GM21529 (cell line): ENCODE results near the gene NEURL4.
A peak's percentile ranks its signal among the peaks of the same experiment; 100 is the strongest.

ENCODE experiments used
- ATAC-seq: cut with Tn5 transposase; IDR thresholded peaks from one replicate; pipeline ENCODE4 v1.9.1; 2021; ENCODE audit not compliant: unreplicated experiment

NEURL4 gene

DNA sequence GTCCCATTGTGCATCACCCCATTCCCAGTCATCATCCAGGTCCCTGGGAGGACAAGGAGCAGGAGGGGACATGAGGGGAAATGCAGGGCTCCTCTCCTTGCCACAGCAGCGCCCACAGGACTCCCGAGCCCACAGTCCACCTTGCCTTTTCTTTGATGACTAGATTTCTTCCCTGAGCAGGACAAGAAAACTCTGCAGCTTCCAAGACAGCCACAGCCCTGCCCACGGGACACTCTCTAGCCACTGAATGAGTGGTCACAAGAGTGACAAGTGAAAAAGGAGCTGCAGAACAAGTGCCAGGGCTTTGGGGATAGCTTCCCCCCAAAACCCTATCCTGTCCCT is 4.7 kb downstream of the NEURL4 start:
- ATAC-seq: no peak

DNA sequence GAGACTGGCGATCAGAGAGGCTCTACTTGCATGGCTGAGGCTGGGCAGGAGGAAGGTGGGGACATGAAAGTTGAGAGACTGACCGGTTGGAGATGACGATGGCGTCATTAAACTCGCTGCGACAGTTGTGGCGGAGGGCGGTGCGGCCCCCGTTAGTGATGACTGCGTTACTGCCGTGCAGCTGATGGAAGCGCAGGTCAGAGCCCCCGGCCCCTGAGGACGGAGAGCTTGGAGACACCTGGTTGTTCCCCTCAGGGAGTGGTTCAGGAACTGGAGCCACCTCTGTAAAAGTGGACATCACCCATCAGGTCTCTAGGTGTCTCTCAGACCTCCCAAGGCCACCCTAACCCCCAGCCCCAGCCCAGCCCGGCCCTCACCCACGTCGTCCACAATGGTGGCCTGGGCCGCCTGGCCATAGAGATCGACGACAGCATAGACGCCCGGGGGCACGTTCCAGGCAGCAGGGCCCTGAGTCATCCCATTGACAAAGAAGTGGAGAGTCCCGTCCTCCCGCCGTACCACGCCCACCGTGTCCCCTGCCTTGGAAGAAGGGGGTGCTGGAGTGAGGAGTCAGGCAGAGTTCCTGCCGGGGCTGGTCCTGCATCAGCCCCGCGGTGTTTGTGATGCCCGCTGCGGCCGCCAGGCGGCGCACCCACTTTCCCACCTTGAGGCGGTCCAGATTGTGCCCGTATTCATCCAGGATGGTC is 5.3 kb downstream of the NEURL4 start:
- no peak for ATAC-seq

DNA sequence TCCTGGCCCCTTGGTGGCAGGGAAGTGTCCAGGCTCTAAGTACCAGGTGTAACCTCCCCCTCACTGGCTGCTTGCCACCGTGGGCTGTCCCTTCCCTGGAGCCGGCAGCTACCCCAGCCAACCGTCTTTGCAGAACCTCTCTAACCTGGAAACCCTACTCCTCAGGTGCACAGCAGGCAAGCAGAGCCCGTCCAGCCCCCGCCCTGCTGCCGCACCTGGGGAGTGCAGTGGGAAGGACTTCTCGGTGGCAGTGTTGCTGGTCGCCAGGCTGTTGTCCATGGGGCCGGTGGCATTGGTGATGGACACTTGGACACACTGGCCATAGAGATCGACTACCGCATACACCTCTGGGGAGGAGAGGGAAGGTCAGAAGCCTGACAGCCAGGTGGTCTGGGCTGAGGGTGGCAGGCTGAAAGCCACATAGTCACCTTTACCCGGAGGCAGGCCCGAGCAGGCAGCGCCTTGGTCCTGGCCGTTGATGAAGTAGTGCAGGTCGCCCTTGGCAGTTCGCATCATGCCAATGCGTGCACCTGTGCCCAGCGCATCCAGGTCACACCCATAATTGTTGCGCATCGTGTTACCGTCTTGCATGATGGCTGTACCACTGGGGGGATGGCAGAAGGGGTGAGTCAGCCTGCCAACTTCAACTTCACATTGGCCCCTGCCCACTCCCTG is 6.5 kb downstream of the NEURL4 start:
- ATAC-seq: no peak

DNA sequence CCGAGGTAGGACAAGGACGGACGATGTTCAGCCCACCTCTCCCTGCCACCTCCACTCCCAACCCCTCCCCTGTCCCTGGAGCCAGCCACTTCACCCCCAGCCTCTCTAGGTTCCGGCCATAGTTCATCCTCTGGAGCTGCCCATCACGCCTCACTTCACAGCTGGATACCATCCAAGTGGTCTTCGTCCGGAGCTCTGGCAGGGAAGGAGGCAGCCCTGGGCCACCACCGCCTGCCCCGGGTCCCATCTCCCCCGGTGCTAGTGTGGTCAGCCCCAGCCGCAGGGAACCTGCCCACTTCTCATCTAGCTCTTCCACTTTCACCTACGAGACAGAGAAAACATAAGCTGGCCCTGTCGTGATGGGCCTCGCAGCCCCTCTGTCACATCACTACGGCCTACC is 7.7 kb downstream of the NEURL4 start:
- no peak for ATAC-seq

- no peak for ATAC-seq
These were observed 10.8 kb downstream of the NEURL4 start for GRCh38 chr17:7318121-7318860.

DNA sequence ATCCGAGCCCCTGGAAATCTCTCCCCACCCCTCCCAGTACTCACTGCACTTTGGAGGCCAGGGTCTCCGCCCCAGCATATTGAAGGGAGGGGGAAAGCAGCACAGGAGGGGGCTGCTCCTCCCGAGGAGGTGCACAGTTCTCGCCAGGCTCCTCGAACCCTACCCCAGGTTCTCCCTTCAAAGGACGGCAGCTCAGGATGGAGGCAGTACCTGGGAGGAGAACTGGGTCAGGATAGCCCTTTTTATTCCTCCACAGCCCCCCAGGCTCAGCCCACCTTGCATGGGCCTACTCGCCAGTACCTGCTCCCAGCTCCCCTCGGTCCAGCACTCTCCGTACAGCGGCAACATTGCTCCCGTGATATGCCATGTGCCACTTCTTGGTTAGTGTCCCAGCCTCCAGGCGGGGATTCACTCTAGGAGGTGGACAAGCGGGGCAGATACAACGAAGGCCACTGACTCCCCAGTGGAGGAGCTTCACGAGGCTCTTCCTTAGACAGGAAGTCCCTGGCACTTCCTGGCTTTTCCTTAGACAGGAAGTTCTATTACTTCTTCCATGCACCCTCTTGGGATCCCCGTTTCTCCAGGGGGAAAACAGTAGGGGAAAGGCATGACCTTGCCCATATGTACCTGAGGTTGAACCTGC is 11.9 kb downstream of the NEURL4 start:
- ATAC-seq: no peak

- ATAC-seq: no peak
These were observed 13.4 kb downstream of the NEURL4 start for GRCh38 chr17:7315570-7316235.

- peak; percentile 63 for ATAC-seq
These were observed 14.2 kb downstream of the NEURL4 start, which contains the start of gene GPS2 for GRCh38 chr17:7314719-7315569. TSS of gene GPS2 (minus strand) at chr17:7315360. CDS start at chr17:7315052, 308 bp downstream.

GRCh38 chr17:7313890-7314718 is 15.0 kb downstream of the NEURL4 start:
- ATAC-seq: no peak

- ATAC-seq: no peak
These were observed 15.8 kb downstream of the NEURL4 start for GRCh38 chr17:7313088-7313889.

DNA sequence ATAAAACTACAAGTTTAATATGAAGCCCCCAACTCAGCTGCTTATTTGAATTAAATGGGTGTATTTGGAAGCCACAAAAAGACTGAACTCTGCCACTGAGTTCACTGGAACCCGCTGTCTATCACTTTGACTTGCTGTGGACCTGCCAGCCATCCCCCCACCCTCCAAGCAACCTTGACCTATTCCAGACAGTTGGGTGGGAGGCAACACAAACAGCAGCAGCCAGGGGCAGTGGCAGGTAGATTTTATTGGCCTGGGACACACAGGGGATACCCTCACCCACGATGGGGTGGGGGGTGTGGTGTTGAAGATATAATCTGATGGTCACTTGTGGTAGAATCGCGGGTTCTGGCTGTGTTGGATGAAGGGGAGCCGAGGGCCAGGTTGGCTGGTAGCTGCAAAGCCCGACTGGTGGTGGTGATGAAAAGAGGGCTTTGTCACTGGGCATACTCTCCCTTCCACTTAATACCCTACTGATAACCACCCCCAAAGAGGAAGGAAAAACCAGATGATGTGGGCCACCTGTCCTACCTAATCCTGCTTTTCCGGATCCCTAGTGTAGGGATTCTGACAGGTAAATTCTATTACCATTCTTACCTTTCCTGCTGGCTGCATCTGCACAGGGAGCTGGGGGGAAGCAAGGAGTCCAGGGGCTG is 16.6 kb downstream of the NEURL4 start:
- ATAC-seq: no peak

- ATAC-seq: no peak
These were observed 17.9 kb downstream of the NEURL4 start for GRCh38 chr17:7311110-7311705.

- ATAC-seq: no peak
These were observed 19.5 kb downstream of the NEURL4 start for GRCh38 chr17:7309628-7310027.

DNA sequence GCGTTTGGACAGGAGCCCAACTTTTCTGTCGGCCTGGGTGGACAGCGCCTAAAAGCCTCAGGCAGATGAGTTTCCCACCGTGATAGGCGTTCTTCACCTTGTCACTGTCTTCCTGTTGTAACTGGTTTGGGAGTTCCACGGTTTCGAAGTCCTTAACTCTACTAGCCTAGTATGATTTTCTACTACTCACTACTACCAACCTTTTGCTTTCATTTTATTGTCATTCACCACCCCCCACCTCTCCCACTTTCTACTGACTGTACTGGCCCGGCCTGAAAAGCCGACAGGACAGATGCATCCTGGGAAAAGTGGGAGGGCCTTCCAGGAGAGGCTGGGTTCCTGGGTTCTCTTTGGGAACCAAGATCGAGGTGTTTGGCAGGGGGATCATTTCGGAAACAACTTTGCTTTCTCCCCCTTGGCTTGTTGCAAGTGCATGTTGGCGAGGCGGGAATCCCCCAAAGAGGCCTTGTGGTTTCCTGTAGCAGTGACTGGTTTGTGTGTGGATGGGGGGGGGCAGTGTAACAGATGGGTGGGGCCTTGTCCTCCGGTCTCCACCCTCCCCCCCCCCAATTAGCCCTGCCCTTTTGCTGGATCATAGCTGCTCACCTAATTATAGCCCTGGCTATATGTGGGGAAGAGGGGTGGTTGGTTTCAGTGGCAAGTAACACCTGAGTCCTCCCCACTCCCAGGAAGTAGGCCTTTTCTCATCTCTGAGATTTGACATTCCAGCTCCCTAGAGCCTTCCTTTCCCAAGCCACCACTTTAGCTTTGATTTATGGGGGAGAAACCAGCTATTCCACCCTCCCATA is 20.3 kb downstream of the NEURL4 start:
- ATAC-seq: no peak

- ATAC-seq: peak; percentile 7
These were observed 21.2 kb downstream of the NEURL4 start for GRCh38 chr17:7307686-7308624.
